ENCODE results near the gene CDC42EP1.
"Not testable (repeated sequence)": the region's sequence is repeated elsewhere in the genome, so short reads cannot be mapped to it uniquely, and the experiment has no call there.

CDC42EP1 gene

GRCh38 chr22:37559901-37560607, at the start of gene CDC42EP1:
Gene CDC42EP1 (plus strand): TSS chr22:37560480. CDS start chr22:37566350, 5,870 bp downstream.
- DNase-seq: no peak

- no peak for DNase-seq
Observed at GRCh38 chr22:37511395-37512104, 48.7 kb upstream of the CDC42EP1 start.

GRCh38 chr22:37514526-37515051, 45.7 kb upstream of the CDC42EP1 start:
- no peak for DNase-seq

- no peak for DNase-seq
Observed at GRCh38 chr22:37515901-37516300, 44.4 kb upstream of the CDC42EP1 start.

GRCh38 chr22:37516456-37516855, 43.8 kb upstream of the CDC42EP1 start:
- no peak for DNase-seq

- no peak for DNase-seq
Observed at GRCh38 chr22:37517826-37518450, 42.3 kb upstream of the CDC42EP1 start.

- DNase-seq: no peak
Observed at GRCh38 chr22:37518509-37519267, 41.6 kb upstream of the CDC42EP1 start.

- DNase-seq: no peak
Observed at GRCh38 chr22:37519268-37520195, 40.7 kb upstream of the CDC42EP1 start, which contains the start of gene CARD10. Gene CARD10 (minus strand): TSS chr22:37519415. CDS start chr22:37519200, 215 bp downstream.

GRCh38 chr22:37520776-37521191, 39.5 kb upstream of the CDC42EP1 start:
- DNase-seq: no peak

GRCh38 chr22:37521236-37521739, 39.0 kb upstream of the CDC42EP1 start:
- DNase-seq: no peak

GRCh38 chr22:37522482-37522881, 37.8 kb upstream of the CDC42EP1 start:
- DNase-seq: no peak

- DNase-seq: no peak
Observed at GRCh38 chr22:37525073-37525745, 35.1 kb upstream of the CDC42EP1 start.

GRCh38 chr22:37525746-37526350, 34.4 kb upstream of the CDC42EP1 start:
- DNase-seq: no peak

- no peak for DNase-seq
Observed at GRCh38 chr22:37526376-37526775, 33.9 kb upstream of the CDC42EP1 start.

- not testable (repeated sequence) for DNase-seq
Observed at GRCh38 chr22:37527081-37527752, 33.1 kb upstream of the CDC42EP1 start.

GRCh38 chr22:37527952-37528351, 32.3 kb upstream of the CDC42EP1 start:
- not testable (repeated sequence) for DNase-seq

- DNase-seq: no peak
Observed at GRCh38 chr22:37529652-37530345, 30.5 kb upstream of the CDC42EP1 start.

GRCh38 chr22:37533995-37534394, 26.3 kb upstream of the CDC42EP1 start:
- DNase-seq: no peak

GRCh38 chr22:37534445-37534844, 25.8 kb upstream of the CDC42EP1 start:
- DNase-seq: no peak

Measured in NCI-H1436 (cell line).